ENCODE data around the gene MFNG. TPM values are rescaled to one million over a fixed set of nuclear protein-coding genes. Genes with fewer than 3 reads are reported as not detected.
A peak's percentile ranks its signal among the peaks of the same experiment; 100 is the strongest.

Gene MFNG
- total RNA-seq, 2 donors from 2014 or later, result 4.4 to 7.3 TPM

- intact Hi-C loops (cut with DNase I), result no loop called here
- Histone ChIP-seq H3K4me3 (no peak overlapping the region), H3K9me3 (no peaks in the 10 kb centered on the region), H3K27me3 (replicated peaks; ENCODE audit: insufficient read depth) (no peaks in the 10 kb centered on the region), H3K27ac (peak overlapping the region; percentile 76 to 80), H3K36me3 (no peaks in the 10 kb centered on the region), H3K4me1 (replicated peaks) (peaks cover 19% of the 10 kb centered on the region)
- DNase-seq (ENCODE audit: low spot score), result peak; percentile 82
- 33% methylated on average over 14 of the region's 14 CpGs for WGBS
- TF ChIP-seq POLR2A (IDR thresholded peaks at IDR 0.05), result no peak
- TF ChIP-seq, protein P1, sequence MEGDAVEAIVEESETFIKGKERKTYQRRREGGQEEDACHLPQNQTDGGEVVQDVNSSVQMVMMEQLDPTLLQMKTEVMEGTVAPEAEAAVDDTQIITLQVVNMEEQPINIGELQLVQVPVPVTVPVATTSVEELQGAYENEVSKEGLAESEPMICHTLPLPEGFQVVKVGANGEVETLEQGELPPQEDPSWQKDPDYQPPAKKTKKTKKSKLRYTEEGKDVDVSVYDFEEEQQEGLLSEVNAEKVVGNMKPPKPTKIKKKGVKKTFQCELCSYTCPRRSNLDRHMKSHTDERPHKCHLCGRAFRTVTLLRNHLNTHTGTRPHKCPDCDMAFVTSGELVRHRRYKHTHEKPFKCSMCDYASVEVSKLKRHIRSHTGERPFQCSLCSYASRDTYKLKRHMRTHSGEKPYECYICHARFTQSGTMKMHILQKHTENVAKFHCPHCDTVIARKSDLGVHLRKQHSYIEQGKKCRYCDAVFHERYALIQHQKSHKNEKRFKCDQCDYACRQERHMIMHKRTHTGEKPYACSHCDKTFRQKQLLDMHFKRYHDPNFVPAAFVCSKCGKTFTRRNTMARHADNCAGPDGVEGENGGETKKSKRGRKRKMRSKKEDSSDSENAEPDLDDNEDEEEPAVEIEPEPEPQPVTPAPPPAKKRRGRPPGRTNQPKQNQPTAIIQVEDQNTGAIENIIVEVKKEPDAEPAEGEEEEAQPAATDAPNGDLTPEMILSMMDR (IDR thresholded peaks at IDR 0.05), result no peak
- peak; percentile 76 for TF ChIP-seq POLR2AphosphoS5 (IDR thresholded peaks at IDR 0.05)
Measured at GRCh38 chr22:37501610-37502341, 15.6 kb upstream of the MFNG start.

GRCh38 chr22:37500745-37501609, 14.8 kb upstream of the MFNG start:
- Histone ChIP-seq H3K36me3 (no peaks in the 10 kb centered on the region), H3K9me3 (no peaks in the 10 kb centered on the region), H3K4me3 (no peak overlapping the region), H3K27ac (peak overlapping the region; percentile 76 to 80), H3K27me3 (replicated peaks; ENCODE audit: insufficient read depth) (no peaks in the 10 kb centered on the region), H3K4me1 (replicated peaks) (peaks cover 19% of the 10 kb centered on the region)
- no peak for DNase-seq (ENCODE audit: low spot score)
- TF ChIP-seq, protein P1 (IDR thresholded peaks at IDR 0.05), result no peak
- TF ChIP-seq POLR2AphosphoS5 (IDR thresholded peaks at IDR 0.05), result no peak
- TF ChIP-seq POLR2A (IDR thresholded peaks at IDR 0.05), result no peak
- WGBS, result 62% methylated on average over 23 of the region's 24 CpGs
- intact Hi-C loops (cut with DNase I), result no loop called here

DNA sequence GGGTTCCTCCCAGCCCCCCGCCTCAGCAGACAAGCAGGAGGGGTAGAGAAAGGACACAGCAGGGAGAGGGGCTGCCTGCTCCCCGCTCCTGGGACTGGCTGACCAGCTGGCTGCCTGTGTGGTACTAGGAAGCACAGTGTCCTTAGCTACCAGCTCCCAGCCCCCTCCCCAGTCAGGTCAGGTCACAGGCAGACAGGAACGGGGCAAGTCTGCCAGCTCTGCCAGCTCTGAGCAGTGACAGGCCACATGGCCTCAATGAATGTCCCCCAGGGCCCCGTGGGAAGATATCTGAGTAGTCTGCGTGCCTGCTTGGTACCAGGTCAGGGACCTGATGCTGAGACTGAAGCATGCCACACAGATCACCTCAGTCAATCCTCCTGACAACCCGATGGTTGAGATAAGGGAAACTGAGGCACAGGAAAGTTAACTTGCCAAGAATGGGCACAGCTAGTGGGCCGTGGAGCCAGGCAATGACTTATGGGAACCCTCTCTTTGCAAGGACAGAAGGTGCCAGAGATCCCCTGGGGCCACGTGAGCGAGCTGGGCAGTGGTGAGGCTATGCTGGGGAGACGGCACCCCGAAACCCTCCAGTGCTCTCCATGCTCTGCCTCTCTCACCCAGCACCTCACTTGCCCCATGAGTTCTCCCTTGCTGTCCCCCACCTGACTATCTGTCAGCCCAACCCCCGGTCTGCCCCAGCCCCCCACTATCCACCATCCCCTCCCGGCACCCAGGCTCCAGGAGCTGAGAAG, 13.8 kb upstream of the MFNG start:
- no peaks in the 10 kb centered on the region for H3K9me3 ChIP-seq
- H3K4me1 ChIP-seq (replicated peaks), result peaks cover 19% of the 10 kb centered on the region
- H3K36me3 ChIP-seq, result no peaks in the 10 kb centered on the region
- intact Hi-C loops (cut with DNase I), result no loop called here
- no peak for TF ChIP-seq POLR2A (IDR thresholded peaks at IDR 0.05)
- no peak for TF ChIP-seq POLR2AphosphoS5 (IDR thresholded peaks at IDR 0.05)
- TF ChIP-seq, protein P1 (IDR thresholded peaks at IDR 0.05), result no peak
- no peaks in the 10 kb centered on the region for H3K27me3 ChIP-seq (replicated peaks; ENCODE audit: insufficient read depth)
- no peak for DNase-seq (ENCODE audit: low spot score)
- H3K27ac ChIP-seq, result no peak overlapping the region
- 91% methylated on average over 12 of the region's 13 CpGs for WGBS
- no peak overlapping the region for H3K4me3 ChIP-seq

- TF ChIP-seq, protein P1 (IDR thresholded peaks at IDR 0.05), result no peak
- no peak for TF ChIP-seq POLR2AphosphoS5 (IDR thresholded peaks at IDR 0.05)
- no peak for TF ChIP-seq POLR2A (IDR thresholded peaks at IDR 0.05)
- Histone ChIP-seq H3K36me3 (no peaks in the 10 kb centered on the region), H3K4me3 (no peak overlapping the region), H3K27me3 (replicated peaks; ENCODE audit: insufficient read depth) (no peaks in the 10 kb centered on the region), H3K27ac (no peak overlapping the region), H3K9me3 (no peaks in the 10 kb centered on the region), H3K4me1 (replicated peaks) (peaks cover 19% of the 10 kb centered on the region)
- intact Hi-C loops (cut with DNase I), result no loop called here
- WGBS, result 83% methylated on average over 12 of the region's 12 CpGs
- DNase-seq (ENCODE audit: low spot score), result no peak
Measured at GRCh38 chr22:37499027-37499707, 13.0 kb upstream of the MFNG start.

Measured in prostate gland (tissue), 2 donors.